NB4 (cell line): ENCODE measurements around the gene CNN2.

Experiments used
- MYC ChIP-seq: IDR thresholded peaks from 2 replicates; pipeline ENCODE4 v1.6.1; 2011; ENCODE audit warnings: low read depth, low read length
- POLR2A ChIP-seq: IDR thresholded peaks from 2 replicates; pipeline ENCODE4 v1.6.1; 2011; ENCODE audit warnings: mild to moderate bottlenecking; ENCODE audit not compliant: insufficient read length; ENCODE audit errors: extremely low read depth
- TF ChIP-seq, protein P1 (sequence below): IDR thresholded peaks from one replicate; pipeline ENCODE4 v1.5.1; 2012; ENCODE audit warnings: low read depth, low read length
- TF ChIP-seq, protein P2 (sequence below): IDR thresholded peaks from 2 replicates; pipeline ENCODE4 v1.6.1; 2011; ENCODE audit warnings: low read depth, low read length

DNA sequence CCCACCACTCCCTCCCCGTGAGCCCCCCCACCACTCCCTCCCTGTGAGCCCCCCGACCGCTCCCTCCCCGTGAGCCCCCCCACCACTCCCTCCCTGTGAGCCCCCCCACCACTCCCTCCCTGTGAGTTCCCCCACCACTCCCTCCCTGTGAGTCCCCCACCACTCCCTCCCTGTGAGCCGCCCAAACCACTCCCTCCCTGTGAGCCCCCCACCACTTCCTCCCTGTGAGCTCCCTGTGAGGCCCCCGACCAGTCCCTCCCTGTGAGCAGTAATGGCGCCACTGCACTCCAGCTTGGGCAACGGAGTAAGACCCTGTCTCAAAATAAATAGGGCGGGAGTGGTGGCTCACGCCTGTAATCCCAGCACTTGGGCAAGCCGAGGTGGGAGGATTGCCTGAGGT is 23.4 kb downstream of the CNN2 start:
- TF ChIP-seq, protein P1, sequence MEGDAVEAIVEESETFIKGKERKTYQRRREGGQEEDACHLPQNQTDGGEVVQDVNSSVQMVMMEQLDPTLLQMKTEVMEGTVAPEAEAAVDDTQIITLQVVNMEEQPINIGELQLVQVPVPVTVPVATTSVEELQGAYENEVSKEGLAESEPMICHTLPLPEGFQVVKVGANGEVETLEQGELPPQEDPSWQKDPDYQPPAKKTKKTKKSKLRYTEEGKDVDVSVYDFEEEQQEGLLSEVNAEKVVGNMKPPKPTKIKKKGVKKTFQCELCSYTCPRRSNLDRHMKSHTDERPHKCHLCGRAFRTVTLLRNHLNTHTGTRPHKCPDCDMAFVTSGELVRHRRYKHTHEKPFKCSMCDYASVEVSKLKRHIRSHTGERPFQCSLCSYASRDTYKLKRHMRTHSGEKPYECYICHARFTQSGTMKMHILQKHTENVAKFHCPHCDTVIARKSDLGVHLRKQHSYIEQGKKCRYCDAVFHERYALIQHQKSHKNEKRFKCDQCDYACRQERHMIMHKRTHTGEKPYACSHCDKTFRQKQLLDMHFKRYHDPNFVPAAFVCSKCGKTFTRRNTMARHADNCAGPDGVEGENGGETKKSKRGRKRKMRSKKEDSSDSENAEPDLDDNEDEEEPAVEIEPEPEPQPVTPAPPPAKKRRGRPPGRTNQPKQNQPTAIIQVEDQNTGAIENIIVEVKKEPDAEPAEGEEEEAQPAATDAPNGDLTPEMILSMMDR, result no peak
- TF ChIP-seq POLR2A, result no peak
- TF ChIP-seq, protein P2, sequence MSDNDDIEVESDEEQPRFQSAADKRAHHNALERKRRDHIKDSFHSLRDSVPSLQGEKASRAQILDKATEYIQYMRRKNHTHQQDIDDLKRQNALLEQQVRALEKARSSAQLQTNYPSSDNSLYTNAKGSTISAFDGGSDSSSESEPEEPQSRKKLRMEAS, result no peak
- TF ChIP-seq MYC, result no peak
